KMS-11 (cell line): Measurements from ENCODE around the gene NECTIN1.

Experiments used
- H2AFZ ChIP-seq: fragments of 200-600 bp; sonication (generic); 2 replicates; pipeline ENCODE4 v1.6.1; 2016; ENCODE audit warnings: antibody characterized with exemption, mixed run types, low read depth
- H3K27ac ChIP-seq: fragments of 200-600 bp; sonication (generic); 2 replicates; pipeline ENCODE4 v1.6.1; 2016; ENCODE audit warnings: mild to moderate bottlenecking, mixed run types
- H3K27me3 ChIP-seq: fragments of 200-600 bp; sonication (generic); 2 replicates; pipeline ENCODE4 v1.6.1; 2017; ENCODE audit warnings: mild to moderate bottlenecking, low read depth, mixed run types, moderate library complexity; ENCODE audit not compliant: insufficient read depth
- H3K36me3 ChIP-seq: fragments of 200-600 bp; sonication (generic); 2 replicates; pipeline ENCODE4 v1.6.1; 2017; ENCODE audit warnings: mild to moderate bottlenecking, mixed run types; ENCODE audit not compliant: insufficient read depth
- H3K4me1 ChIP-seq: fragments of 200-600 bp; sonication (generic); 2 replicates; pipeline ENCODE4 v1.6.1; 2016; ENCODE audit warnings: mild to moderate bottlenecking, low read depth, mixed run types; ENCODE audit not compliant: poor library complexity, severe bottlenecking
- H3K4me2 ChIP-seq: fragments of 200-600 bp; sonication (generic); 2 replicates; pipeline ENCODE4 v1.7.0; 2016; ENCODE audit warnings: mild to moderate bottlenecking, mixed run types
- H3K4me3 ChIP-seq: fragments of 200-600 bp; sonication (generic); IDR thresholded peaks from 2 replicates; pipeline ENCODE4 v1.6.1; 2017; ENCODE audit warnings: low read depth, low read length, mixed read lengths; ENCODE audit not compliant: insufficient read depth
- H3K79me2 ChIP-seq: fragments of 200-600 bp; sonication (generic); 2 replicates; pipeline ENCODE4 v1.6.1; 2016; ENCODE audit warnings: low read depth, mixed run types; ENCODE audit not compliant: insufficient read depth
- H3K9ac ChIP-seq: fragments of 200-600 bp; sonication (generic); 2 replicates; pipeline ENCODE4 v1.6.1; 2016; ENCODE audit warnings: mild to moderate bottlenecking, mixed run types
- H4K20me1 ChIP-seq: fragments of 200-600 bp; sonication (generic); 2 replicates; pipeline ENCODE4 v1.6.1; 2016; ENCODE audit warnings: mild to moderate bottlenecking, mixed run types; ENCODE audit not compliant: insufficient read depth
- TF ChIP-seq, protein P1 (sequence below): fragments of 200-600 bp; sonication (generic); conservative IDR thresholded peaks from 2 replicates; pipeline ENCODE4 v1.6.1; 2017; ENCODE audit warnings: low read depth, mild to moderate bottlenecking, antibody characterized with exemption, low read length, moderate library complexity, mixed read lengths

Gene NECTIN1

DNA sequence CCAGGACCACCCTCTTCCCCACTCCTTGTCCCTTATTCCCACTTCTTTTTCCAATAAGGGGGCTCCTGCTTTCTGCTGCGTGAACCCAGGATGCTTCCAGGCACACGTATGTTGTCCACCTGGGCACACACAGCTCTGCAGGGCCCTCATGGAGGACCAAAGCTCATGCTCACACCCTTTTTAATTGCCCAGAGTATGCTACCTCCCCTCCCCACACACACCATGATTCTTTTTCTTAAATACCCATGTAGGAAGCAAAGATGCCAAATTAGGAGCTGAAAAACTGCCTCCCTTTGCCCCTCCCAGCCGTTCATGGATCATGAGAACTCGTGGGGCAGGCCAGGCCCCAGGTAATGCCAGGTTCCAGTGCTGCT lies 5.1 kb downstream of the NECTIN1 start:
- TF ChIP-seq, protein P1, sequence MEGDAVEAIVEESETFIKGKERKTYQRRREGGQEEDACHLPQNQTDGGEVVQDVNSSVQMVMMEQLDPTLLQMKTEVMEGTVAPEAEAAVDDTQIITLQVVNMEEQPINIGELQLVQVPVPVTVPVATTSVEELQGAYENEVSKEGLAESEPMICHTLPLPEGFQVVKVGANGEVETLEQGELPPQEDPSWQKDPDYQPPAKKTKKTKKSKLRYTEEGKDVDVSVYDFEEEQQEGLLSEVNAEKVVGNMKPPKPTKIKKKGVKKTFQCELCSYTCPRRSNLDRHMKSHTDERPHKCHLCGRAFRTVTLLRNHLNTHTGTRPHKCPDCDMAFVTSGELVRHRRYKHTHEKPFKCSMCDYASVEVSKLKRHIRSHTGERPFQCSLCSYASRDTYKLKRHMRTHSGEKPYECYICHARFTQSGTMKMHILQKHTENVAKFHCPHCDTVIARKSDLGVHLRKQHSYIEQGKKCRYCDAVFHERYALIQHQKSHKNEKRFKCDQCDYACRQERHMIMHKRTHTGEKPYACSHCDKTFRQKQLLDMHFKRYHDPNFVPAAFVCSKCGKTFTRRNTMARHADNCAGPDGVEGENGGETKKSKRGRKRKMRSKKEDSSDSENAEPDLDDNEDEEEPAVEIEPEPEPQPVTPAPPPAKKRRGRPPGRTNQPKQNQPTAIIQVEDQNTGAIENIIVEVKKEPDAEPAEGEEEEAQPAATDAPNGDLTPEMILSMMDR = no peak
- H3K79me2 ChIP-seq = peaks cover 18% of the 10 kb centered on the region; the same call in 1 of the 2 replicates
- no peaks in the 10 kb centered on the region for H4K20me1 ChIP-seq
- H3K4me1 ChIP-seq = peaks cover 25% of the 10 kb centered on the region
- H3K36me3 ChIP-seq = no peaks in the 10 kb centered on the region
- no peaks in the 10 kb centered on the region for H3K27me3 ChIP-seq
- no peak overlapping the region for H3K9ac ChIP-seq
- H2AFZ ChIP-seq = no peak overlapping the region
- no peak overlapping the region for H3K27ac ChIP-seq
- no peak overlapping the region for H3K4me3 ChIP-seq
- no peak overlapping the region for H3K4me2 ChIP-seq

- H2AFZ ChIP-seq = no peak overlapping the region
- no peaks in the 10 kb centered on the region for H3K27me3 ChIP-seq
- H4K20me1 ChIP-seq = no peaks in the 10 kb centered on the region
- TF ChIP-seq, protein P1 = no peak
- no peak overlapping the region for H3K27ac ChIP-seq
- H3K9ac ChIP-seq = no peak overlapping the region
- peaks cover 18% of the 10 kb centered on the region for H3K79me2 ChIP-seq
- H3K36me3 ChIP-seq = no peaks in the 10 kb centered on the region
- peaks cover 25% of the 10 kb centered on the region for H3K4me1 ChIP-seq
- H3K4me2 ChIP-seq = no peak overlapping the region
- H3K4me3 ChIP-seq = no peak overlapping the region
Observed at GRCh38 chr11:119723243-119723951, 5.6 kb downstream of the NECTIN1 start.

- TF ChIP-seq, protein P1 = no peak
- no peaks in the 10 kb centered on the region for H4K20me1 ChIP-seq
- peaks cover 14% of the 10 kb centered on the region for H3K79me2 ChIP-seq
- peaks cover 25% of the 10 kb centered on the region for H3K4me1 ChIP-seq
- no peak overlapping the region for H3K9ac ChIP-seq
- no peak overlapping the region for H3K27ac ChIP-seq
- no peaks in the 10 kb centered on the region for H3K36me3 ChIP-seq
- no peak overlapping the region for H2AFZ ChIP-seq
- H3K4me2 ChIP-seq = no peak overlapping the region
- no peaks in the 10 kb centered on the region for H3K27me3 ChIP-seq
- H3K4me3 ChIP-seq = no peak overlapping the region
Observed at GRCh38 chr11:119722281-119722794, 6.7 kb downstream of the NECTIN1 start.

DNA sequence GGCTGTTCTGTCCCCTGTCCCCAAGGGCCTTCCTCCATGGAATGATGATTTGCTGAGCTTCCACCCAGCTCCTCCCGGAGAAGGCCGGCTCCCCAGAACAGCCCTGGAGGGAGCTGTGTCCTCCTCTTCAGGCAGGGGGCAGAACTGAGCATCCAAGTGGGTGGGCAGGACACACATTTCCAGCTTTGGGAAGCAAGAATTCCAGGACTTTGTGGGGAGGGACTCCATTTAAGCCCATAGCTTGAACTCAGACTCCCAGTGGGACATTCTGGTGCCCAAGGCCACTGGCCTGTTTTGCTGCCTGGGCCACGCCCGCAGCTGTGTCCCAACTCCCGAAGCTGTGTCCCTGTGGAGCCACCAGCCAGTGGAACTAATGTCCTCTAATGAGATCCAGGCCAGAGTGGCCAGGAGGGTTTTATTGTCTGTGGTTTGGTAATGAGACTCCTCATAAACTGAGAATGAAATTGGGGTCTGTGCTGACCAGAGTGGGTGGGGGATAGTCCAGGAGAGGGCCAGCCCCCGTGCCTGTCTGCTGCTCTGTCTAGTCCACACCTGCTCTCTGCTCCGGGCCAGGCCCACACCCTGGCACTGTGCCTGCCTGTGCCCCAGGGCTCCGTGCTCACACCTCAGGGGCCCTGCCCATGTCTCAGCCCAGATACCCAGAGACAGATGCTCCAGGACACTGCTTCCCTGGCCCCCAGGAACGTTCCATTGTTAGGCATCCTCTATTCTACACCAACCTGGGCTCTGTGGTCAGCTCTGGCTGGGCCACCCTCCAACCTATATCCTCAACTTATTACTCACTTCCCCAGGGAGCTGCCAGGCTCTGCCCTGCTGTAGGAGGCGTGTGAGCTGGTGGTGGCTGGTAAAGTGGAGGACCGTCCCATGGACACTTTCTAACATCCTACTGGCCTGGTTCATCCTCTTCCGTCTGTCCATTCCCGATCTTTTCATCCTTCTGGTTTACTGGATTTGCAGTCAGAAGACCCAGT lies 7.6 kb downstream of the NECTIN1 start:
- TF ChIP-seq, protein P1 = peak; percentile 28; the same call in 1 of the 2 replicates
- Histone ChIP-seq H3K4me1 (peaks cover 20% of the 10 kb centered on the region), H4K20me1 (no peaks in the 10 kb centered on the region), H3K9ac (no peak overlapping the region), H3K27me3 (no peaks in the 10 kb centered on the region), H3K79me2 (peaks cover 5% of the 10 kb centered on the region), H3K4me3 (no peak overlapping the region), H3K4me2 (no peak overlapping the region), H2AFZ (no peak overlapping the region), H3K36me3 (no peaks in the 10 kb centered on the region), H3K27ac (no peak overlapping the region)
